Measurements from ENCODE around the gene PPBP.

DNA sequence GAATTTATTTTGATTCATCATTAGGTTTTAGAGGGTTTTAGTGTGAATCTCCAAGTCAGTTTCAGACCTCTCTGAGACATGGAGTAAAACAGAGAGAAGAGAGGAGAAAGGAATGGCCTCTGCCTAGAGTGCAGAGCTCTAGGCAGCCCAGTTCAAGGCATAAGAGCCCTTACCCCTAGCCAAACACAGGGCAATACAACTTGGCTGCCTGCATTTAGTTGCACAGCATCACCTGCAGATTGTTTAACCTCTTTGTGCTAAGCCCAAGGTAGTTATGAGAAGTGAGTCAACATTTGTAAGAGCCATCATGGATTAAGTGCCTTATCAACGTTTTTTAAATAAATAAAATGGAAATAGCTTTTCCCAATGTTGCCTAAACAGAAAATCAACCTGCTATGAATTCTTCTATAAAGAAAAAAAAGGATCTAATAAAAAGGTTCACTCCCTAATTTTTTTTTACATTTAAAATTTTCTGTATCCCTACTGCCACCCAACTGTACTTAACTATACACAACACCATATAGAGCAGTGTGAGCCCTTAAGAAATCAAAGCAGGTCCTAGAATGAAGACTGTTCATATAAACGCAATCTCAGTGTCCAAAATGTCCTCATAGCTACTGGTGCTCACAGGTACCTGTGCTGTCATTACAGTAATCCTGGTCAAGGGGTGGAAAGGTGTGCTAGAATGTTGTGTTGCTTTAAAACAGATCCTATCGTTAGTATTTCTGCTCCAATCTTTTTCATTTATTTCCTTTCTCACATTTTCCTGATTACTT lies 42.1 kb downstream of the PPBP start:
- no peak for TF ChIP-seq CTCF (IDR thresholded peaks at IDR 0.05)
- TF ChIP-seq SMC3 (IDR thresholded peaks at IDR 0.05; ENCODE audit: low read depth, low read length) = no peak
- no peak for TF ChIP-seq USF1 (IDR thresholded peaks at IDR 0.05; ENCODE audit: borderline replicate concordance, low read depth)
- TF ChIP-seq EP300 (IDR thresholded peaks at IDR 0.05; ENCODE audit: borderline replicate concordance in 1 of 2, low read depth in 1 of 2, low read length in 1 of 2) = no peak
- TF ChIP-seq RAD21 (IDR thresholded peaks at IDR 0.05; ENCODE audit: low read length) = no peak
- no peak for TF ChIP-seq FOSL2 (IDR thresholded peaks at IDR 0.05; ENCODE audit: borderline replicate concordance, low read depth)
- TF ChIP-seq GABPA (IDR thresholded peaks at IDR 0.05; ENCODE audit: low read depth) = no peak
- no peak for TF ChIP-seq RFX5 (IDR thresholded peaks at IDR 0.05; ENCODE audit: low read length)
- TF ChIP-seq CHD2 (IDR thresholded peaks at IDR 0.05; ENCODE audit: low read length, partially characterized antibody) = no peak
- TF ChIP-seq NFIC (IDR thresholded peaks at IDR 0.05; ENCODE audit: borderline replicate concordance) = no peak
- TF ChIP-seq, protein P1, sequence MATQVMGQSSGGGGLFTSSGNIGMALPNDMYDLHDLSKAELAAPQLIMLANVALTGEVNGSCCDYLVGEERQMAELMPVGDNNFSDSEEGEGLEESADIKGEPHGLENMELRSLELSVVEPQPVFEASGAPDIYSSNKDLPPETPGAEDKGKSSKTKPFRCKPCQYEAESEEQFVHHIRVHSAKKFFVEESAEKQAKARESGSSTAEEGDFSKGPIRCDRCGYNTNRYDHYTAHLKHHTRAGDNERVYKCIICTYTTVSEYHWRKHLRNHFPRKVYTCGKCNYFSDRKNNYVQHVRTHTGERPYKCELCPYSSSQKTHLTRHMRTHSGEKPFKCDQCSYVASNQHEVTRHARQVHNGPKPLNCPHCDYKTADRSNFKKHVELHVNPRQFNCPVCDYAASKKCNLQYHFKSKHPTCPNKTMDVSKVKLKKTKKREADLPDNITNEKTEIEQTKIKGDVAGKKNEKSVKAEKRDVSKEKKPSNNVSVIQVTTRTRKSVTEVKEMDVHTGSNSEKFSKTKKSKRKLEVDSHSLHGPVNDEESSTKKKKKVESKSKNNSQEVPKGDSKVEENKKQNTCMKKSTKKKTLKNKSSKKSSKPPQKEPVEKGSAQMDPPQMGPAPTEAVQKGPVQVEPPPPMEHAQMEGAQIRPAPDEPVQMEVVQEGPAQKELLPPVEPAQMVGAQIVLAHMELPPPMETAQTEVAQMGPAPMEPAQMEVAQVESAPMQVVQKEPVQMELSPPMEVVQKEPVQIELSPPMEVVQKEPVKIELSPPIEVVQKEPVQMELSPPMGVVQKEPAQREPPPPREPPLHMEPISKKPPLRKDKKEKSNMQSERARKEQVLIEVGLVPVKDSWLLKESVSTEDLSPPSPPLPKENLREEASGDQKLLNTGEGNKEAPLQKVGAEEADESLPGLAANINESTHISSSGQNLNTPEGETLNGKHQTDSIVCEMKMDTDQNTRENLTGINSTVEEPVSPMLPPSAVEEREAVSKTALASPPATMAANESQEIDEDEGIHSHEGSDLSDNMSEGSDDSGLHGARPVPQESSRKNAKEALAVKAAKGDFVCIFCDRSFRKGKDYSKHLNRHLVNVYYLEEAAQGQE (IDR thresholded peaks at IDR 0.05; ENCODE audit: low read depth, low read length) = no peak
- no peak for TF ChIP-seq JUND (IDR thresholded peaks at IDR 0.05)
- TF ChIP-seq MAX (IDR thresholded peaks at IDR 0.05; ENCODE audit: low read depth) = no peak
- TF ChIP-seq PBX3 (IDR thresholded peaks at IDR 0.05) = no peak
